ENCODE data around the gene GPR62. TPM values are rescaled to one million over a fixed set of nuclear protein-coding genes. Genes with fewer than 3 reads are reported as not detected.
A peak's percentile ranks its signal among the peaks of the same experiment; 100 is the strongest.

GPR62 gene
- total and polyA plus RNA-seq, 9 of the 15 experiments (the other 6 are each of a cell fraction or from before 2014, with no cell fraction given) = not detected

GRCh38 chr3:51941798-51942602 lies 13.2 kb upstream of the GPR62 start, which contains the start of the genes PARP3 and RRP9 (continued):
- TF ChIP-seq NBN (IDR thresholded peaks at IDR 0.05; ENCODE audit: low read depth) (no peak), NR2C2 (CRISPR knock-in tag; IDR thresholded peaks at IDR 0.05) (no peak), NR2C2 (tag; IDR thresholded peaks at IDR 0.05) (peak; percentile 95), RAD21 (CRISPR knock-in tag; conservative IDR thresholded peaks at IDR 0.05 in 1 of 2, IDR thresholded peaks at IDR 0.05 in 1 of 2) (peak; percentile 84 to 88), ETV5 (CRISPR knock-in tag; IDR thresholded peaks at IDR 0.05; ENCODE audit: low read depth) (peak; percentile 71; the same call in 1 of the 2 replicates), POLR2A (conservative IDR thresholded peaks at IDR 0.05) (peak; percentile 75), NCOR1 (IDR thresholded peaks at IDR 0.05) (no peak), EP400 (IDR thresholded peaks at IDR 0.05) (peak; percentile 92), TCFL5 (CRISPR knock-in tag; conservative IDR thresholded peaks at IDR 0.05) (no peak), CBFB (CRISPR knock-in tag; IDR thresholded peaks at IDR 0.05) (no peak), POLR2H (tag; IDR thresholded peaks at IDR 0.05; ENCODE audit: low read depth) (0 out of 2 replicates have a peak, but pooled peaks have one; percentile 40), CBFA2T3 (IDR thresholded peaks at IDR 0.05) (no peak), SRSF9 (IDR thresholded peaks at IDR 0.05; ENCODE audit: borderline replicate concordance, low read depth, low read length) (no peak), ZBTB5 (IDR thresholded peaks at IDR 0.05) (no peak), TAF1 (IDR thresholded peaks at IDR 0.05; ENCODE audit: control insufficient read depth, extremely low read depth, insufficient read depth, low read length, severe bottlenecking) (no peak), ZNF263 (CRISPR knock-in tag; IDR thresholded peaks at IDR 0.05; ENCODE audit: borderline replicate concordance) (peak; percentile 32; the same call in 1 of the 2 replicates), ZC3H4 (CRISPR knock-in tag; IDR thresholded peaks at IDR 0.05; ENCODE audit: borderline replicate concordance) (no peak)
- TF ChIP-seq, protein P1, sequence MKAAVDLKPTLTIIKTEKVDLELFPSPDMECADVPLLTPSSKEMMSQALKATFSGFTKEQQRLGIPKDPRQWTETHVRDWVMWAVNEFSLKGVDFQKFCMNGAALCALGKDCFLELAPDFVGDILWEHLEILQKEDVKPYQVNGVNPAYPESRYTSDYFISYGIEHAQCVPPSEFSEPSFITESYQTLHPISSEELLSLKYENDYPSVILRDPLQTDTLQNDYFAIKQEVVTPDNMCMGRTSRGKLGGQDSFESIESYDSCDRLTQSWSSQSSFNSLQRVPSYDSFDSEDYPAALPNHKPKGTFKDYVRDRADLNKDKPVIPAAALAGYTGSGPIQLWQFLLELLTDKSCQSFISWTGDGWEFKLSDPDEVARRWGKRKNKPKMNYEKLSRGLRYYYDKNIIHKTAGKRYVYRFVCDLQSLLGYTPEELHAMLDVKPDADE (conservative IDR thresholded peaks at IDR 0.05; ENCODE audit: control insufficient read depth, low read depth, low read length) = peak; percentile 80
- TF ChIP-seq, protein P2, sequence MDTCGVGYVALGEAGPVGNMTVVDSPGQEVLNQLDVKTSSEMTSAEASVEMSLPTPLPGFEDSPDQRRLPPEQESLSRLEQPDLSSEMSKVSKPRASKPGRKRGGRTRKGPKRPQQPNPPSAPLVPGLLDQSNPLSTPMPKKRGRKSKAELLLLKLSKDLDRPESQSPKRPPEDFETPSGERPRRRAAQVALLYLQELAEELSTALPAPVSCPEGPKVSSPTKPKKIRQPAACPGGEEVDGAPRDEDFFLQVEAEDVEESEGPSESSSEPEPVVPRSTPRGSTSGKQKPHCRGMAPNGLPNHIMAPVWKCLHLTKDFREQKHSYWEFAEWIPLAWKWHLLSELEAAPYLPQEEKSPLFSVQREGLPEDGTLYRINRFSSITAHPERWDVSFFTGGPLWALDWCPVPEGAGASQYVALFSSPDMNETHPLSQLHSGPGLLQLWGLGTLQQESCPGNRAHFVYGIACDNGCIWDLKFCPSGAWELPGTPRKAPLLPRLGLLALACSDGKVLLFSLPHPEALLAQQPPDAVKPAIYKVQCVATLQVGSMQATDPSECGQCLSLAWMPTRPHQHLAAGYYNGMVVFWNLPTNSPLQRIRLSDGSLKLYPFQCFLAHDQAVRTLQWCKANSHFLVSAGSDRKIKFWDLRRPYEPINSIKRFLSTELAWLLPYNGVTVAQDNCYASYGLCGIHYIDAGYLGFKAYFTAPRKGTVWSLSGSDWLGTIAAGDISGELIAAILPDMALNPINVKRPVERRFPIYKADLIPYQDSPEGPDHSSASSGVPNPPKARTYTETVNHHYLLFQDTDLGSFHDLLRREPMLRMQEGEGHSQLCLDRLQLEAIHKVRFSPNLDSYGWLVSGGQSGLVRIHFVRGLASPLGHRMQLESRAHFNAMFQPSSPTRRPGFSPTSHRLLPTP (IDR thresholded peaks at IDR 0.05; ENCODE audit: borderline replicate concordance, extremely low read depth, insufficient read length) = no peak
- TF ChIP-seq, protein P3, sequence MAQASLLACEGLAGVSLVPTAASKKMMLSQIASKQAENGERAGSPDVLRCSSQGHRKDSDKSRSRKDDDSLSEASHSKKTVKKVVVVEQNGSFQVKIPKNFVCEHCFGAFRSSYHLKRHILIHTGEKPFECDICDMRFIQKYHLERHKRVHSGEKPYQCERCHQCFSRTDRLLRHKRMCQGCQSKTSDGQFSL (CRISPR knock-in tag; IDR thresholded peaks at IDR 0.05) = no peak
- TF ChIP-seq, protein P3 (tag; IDR thresholded peaks at IDR 0.05) = no peak

Data from K562 (cell line).